ENCODE data around the gene TOP3B. TPM values are rescaled to one million over a fixed set of nuclear protein-coding genes. Genes with fewer than 3 reads are reported as not detected.

TOP3B gene
- total RNA-seq, 2 donors from 2014 or later: 26.0 to 40.4 TPM

GRCh38 chr22:21977814-21978213 lies 4.8 kb downstream of the TOP3B start:
- Histone ChIP-seq H3K27me3 (replicated peaks; ENCODE audit: insufficient read depth) (no peaks in the 10 kb centered on the region), H3K4me3 (no peak overlapping the region), H3K4me1 (ENCODE audit: control insufficient read depth in 1 of 2, low read depth in 2 of 2) (peaks cover 12 to 16% of the 10 kb centered on the region in 2 donors), H3K36me3 (peaks cover 20% of the 10 kb centered on the region), H3K27ac (no peak overlapping the region), H3K9me3 (no peaks in the 10 kb centered on the region)
- TF ChIP-seq CTCF (IDR thresholded peaks at IDR 0.05): no peak
- ATAC-seq (ENCODE audit: insufficient number of reproducible peaks, low FRiP score, low read depth) (no peak), DNase-seq (ENCODE audit: low spot score) (no peak)

DNA sequence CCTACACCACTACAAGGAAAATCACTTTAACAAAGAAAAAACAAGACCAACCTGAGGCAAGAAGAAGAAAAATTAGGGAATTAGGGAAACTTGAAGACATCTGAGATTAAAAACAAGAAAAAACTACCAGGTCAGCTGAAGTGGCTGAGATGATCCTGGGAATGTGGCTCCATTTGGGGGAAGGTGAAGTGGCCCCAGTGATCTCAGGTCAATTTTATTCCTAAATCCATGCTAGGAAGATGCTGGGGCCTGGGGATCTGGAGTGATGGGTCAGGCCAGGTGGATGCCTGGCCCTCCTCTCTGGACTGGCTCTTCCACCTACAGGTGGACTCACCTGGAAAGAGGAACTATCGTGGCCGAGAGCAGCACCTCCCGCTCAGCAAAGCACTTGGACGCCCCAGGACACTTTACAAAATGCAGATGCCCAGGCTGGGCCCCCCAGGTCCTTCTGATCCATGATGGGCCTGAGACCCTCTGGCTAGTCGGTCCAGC lies 6.7 kb downstream of the TOP3B start:
- H3K27ac ChIP-seq: no peak overlapping the region
- H3K27me3 ChIP-seq (replicated peaks; ENCODE audit: insufficient read depth): no peaks in the 10 kb centered on the region
- no peak for TF ChIP-seq CTCF (IDR thresholded peaks at IDR 0.05)
- H3K4me3 ChIP-seq: no peak overlapping the region
- peaks cover 33% of the 10 kb centered on the region for H3K36me3 ChIP-seq
- H3K4me1 ChIP-seq (ENCODE audit: control insufficient read depth in 1 of 2, low read depth in 2 of 2): peaks cover under 1 to 5% of the 10 kb centered on the region in 2 donors
- no peak for DNase-seq (ENCODE audit: low spot score)
- no peak for ATAC-seq (ENCODE audit: insufficient number of reproducible peaks, low FRiP score, low read depth)
- H3K9me3 ChIP-seq: no peaks in the 10 kb centered on the region

- peaks cover 36% of the 10 kb centered on the region for H3K36me3 ChIP-seq
- H3K9me3 ChIP-seq: no peaks in the 10 kb centered on the region
- H3K4me1 ChIP-seq (ENCODE audit: control insufficient read depth in 1 of 2, low read depth in 2 of 2): no peaks in the 10 kb centered on the region
- H3K27me3 ChIP-seq (replicated peaks; ENCODE audit: insufficient read depth): no peaks in the 10 kb centered on the region
- no peak for DNase-seq (ENCODE audit: low spot score)
- no peak for TF ChIP-seq CTCF (IDR thresholded peaks at IDR 0.05)
- no peak for ATAC-seq (ENCODE audit: insufficient number of reproducible peaks, low FRiP score, low read depth)
- H3K4me3 ChIP-seq: no peak overlapping the region
- no peak overlapping the region for H3K27ac ChIP-seq
Measured at GRCh38 chr22:21975273-21975672, 7.3 kb downstream of the TOP3B start.

- Histone ChIP-seq H3K4me1 (ENCODE audit: control insufficient read depth in 1 of 2, low read depth in 2 of 2) (no peaks in the 10 kb centered on the region), H3K36me3 (peaks cover 36% of the 10 kb centered on the region), H3K27me3 (replicated peaks; ENCODE audit: insufficient read depth) (no peaks in the 10 kb centered on the region), H3K4me3 (no peak overlapping the region), H3K9me3 (no peaks in the 10 kb centered on the region), H3K27ac (no peak overlapping the region)
- ATAC-seq (ENCODE audit: insufficient number of reproducible peaks, low FRiP score, low read depth) (no peak), DNase-seq (ENCODE audit: low spot score) (no peak)
- no peak for TF ChIP-seq CTCF (IDR thresholded peaks at IDR 0.05)
Measured at GRCh38 chr22:21974058-21974649, 8.4 kb downstream of the TOP3B start.

- Histone ChIP-seq H3K9me3 (no peaks in the 10 kb centered on the region), H3K4me3 (no peak overlapping the region), H3K36me3 (peaks cover 37% of the 10 kb centered on the region), H3K27ac (no peak overlapping the region), H3K4me1 (ENCODE audit: control insufficient read depth in 1 of 2, low read depth in 2 of 2) (no peaks in the 10 kb centered on the region), H3K27me3 (replicated peaks; ENCODE audit: insufficient read depth) (no peaks in the 10 kb centered on the region)
- ATAC-seq (ENCODE audit: insufficient number of reproducible peaks, low FRiP score, low read depth) (no peak), DNase-seq (ENCODE audit: low spot score) (no peak)
- no peak for TF ChIP-seq CTCF (IDR thresholded peaks at IDR 0.05)
Measured at GRCh38 chr22:21972806-21973205, 9.8 kb downstream of the TOP3B start.

All from thoracic aorta (tissue), 2 donors.